Islet precursor cell (in vitro differentiated cells): ENCODE results near the gene FAM241B.

Experiments
- DNase-seq: peaks from one replicate; pipeline ENCODE4 v3.0.0-alpha.2; 2018

The FAM241B gene, protein sequence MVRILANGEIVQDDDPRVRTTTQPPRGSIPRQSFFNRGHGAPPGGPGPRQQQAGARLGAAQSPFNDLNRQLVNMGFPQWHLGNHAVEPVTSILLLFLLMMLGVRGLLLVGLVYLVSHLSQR

GRCh38 chr10:69629897-69630650 lies at the start of gene FAM241B:
FAM241B (plus strand) TSS chr10:69630247; CDS start chr10:69631744, 1,497 bp downstream.
- DNase-seq, result peak; percentile 89

- no peak for DNase-seq
Measured at GRCh38 chr10:69580435-69580834, 49.6 kb upstream of the FAM241B start.

DNA sequence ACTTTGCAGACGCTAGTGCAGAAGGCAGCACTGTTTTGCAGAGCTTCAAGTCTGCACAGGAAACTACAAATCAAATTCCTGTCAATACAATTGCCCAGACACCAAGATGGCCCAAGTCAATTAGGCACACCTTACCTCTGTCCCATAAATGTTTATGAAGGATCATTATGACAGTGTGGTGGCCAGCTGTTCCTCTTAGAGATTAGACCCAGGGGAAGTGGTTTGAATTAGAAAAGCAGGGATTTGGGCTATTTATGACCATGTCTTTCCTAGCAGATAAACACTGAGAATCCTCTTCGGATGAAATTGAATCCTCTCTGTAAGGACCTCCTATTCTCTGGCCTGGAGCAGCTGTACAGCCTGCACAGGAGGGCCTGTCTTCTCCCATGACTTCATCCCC lies 46.9 kb upstream of the FAM241B start:
- no peak for DNase-seq

GRCh38 chr10:69584624-69585023 lies 45.4 kb upstream of the FAM241B start:
- DNase-seq, result no peak

GRCh38 chr10:69588358-69588757 lies 41.7 kb upstream of the FAM241B start:
- DNase-seq, result no peak

GRCh38 chr10:69600761-69601330 lies 29.2 kb upstream of the FAM241B start:
- DNase-seq, result no peak

DNA sequence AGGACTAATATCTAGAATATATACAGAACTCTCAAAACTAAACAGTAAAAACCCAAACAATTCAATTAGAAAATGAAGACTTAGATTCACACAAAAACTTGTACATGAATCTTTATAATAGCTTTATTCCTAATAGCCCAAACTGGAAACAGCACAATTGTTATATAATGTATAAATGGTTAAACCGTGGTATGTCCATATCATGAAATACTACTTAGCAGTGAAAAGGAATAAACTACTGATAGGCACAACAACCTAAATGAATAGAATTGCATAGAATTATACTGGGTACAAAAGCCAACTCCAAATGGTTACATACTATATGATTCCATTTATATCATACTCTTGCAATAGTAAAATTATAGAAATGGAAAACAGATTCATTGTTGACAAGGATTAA lies 21.0 kb upstream of the FAM241B start:
- no peak for DNase-seq

GRCh38 chr10:69612760-69613159 lies 17.3 kb upstream of the FAM241B start:
- DNase-seq, result no peak

GRCh38 chr10:69614130-69614529 lies 15.9 kb upstream of the FAM241B start:
- no peak for DNase-seq

DNA sequence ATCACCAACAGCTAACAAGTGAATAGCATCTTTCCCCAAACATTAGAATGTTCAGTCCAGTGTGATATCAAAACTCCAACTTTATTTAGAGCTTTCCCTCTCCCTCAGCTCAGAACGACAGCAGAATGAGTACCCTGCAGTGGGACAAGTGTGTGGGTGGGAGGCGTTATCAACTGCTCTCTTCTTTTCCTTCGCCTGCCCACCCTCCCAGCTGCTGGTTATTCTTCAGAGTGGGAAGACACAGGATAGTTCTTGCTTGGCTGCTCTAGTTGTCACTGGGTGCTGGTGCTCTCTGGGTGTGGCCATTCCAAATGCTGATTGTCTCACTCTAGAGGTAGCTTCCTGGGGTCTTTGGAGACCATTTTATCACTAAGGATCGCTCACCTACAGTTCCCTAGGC lies 13.7 kb upstream of the FAM241B start:
- DNase-seq, result no peak

DNA sequence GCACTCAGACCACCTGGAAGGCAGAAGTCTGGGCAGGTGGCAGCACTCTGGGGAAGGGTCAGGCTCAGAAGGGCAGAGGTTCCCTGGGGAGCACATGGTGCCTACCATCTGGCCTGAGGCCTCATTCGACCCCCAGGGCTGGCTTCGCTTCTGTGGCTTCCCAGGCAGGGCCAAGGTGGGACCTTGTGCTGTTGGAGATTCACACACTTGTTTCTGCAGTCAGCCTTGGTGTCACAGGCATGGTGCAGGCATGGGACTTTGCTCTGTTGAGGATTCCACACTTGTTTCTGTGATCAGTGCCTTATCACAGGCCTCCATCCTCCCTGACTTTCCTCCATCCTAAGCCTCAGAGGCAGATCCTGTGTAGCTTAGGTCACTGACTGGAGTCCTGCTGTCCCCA lies 11.3 kb upstream of the FAM241B start:
- no peak for DNase-seq

DNA sequence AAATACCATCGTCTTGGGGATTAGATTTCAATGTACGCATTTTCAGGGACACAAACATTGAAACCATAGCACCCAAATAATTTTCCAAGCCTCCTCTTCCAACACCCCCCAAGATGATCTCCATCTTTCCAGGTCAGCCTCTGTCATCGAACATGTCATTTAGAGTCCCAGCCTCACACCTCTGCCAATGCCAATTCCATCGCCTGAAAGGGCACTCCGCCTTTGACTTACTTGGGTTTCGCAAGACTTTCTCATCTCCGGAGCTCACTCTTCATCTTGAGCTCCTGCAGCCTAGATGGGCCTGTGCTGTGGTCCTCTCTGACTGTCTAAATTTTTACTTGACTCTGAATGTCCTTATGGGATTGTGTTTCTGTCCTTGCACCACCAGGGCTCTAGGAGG lies 10.4 kb upstream of the FAM241B start:
- DNase-seq, result no peak

DNA sequence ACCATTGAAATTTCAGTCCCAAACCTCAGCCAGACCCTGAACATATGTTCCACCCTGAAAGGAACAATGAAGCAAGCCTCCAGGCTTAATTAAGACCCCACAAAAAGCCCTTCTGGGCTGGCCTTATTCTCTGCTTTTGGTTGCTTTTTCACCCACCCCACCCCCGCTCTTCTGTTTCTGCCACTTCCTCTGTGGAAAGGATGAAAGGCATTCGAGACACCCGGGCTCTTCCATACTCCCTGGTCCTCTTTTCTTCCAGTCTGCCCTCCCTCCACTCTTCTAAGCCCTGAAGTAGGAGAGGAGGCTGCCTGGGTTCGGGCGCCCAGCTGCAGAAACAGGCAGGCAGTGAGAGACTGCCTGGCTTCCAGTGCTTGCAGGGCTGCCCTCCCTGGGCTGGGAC lies 9.4 kb upstream of the FAM241B start:
- DNase-seq, result no peak

GRCh38 chr10:69624245-69624786 lies 5.7 kb upstream of the FAM241B start:
- DNase-seq, result no peak

DNA sequence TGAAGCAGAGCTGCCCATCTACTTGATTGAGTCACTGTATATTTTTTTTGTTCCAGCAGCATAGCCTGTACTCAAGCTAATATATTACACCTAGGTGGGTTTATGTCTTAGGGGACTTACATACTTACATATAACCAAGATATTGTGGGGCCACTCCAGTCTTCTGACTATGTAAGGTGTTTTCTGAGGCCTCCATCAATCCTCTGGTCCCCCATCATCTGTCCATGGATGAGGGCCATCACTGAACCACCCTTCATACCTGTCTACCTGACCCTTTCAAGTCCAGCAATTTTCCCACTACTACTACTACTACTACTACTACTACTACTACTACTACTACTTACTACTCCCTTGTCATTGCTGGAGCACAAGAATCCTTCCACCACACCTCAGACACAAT lies 3.2 kb upstream of the FAM241B start:
- no peak for DNase-seq

GRCh38 chr10:69628891-69629290 lies 1.2 kb upstream of the FAM241B start:
- DNase-seq, result no peak

DNA sequence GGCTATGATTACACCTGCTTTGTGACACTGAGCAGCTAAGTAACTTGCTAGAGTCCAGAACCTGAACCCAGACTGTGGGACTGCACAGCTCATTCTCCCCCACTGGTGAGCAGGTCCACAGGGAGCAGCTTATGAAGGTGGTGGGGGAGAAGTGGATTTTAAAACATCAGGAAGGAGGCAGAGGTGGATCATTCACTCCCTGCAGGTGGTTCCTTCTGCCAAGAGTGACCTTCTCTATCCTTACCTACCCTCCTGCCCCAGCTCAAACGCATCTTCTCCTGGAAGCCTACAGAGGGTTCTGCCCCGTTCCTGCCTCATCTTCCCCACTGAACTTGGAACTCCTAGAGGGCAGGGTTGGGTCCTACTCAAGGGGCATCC lies 539 bp upstream of the FAM241B start:
- no peak for DNase-seq

- peak; percentile 55 for DNase-seq
Measured at GRCh38 chr10:69630651-69631400, 779 bp downstream of the FAM241B start.

DNA sequence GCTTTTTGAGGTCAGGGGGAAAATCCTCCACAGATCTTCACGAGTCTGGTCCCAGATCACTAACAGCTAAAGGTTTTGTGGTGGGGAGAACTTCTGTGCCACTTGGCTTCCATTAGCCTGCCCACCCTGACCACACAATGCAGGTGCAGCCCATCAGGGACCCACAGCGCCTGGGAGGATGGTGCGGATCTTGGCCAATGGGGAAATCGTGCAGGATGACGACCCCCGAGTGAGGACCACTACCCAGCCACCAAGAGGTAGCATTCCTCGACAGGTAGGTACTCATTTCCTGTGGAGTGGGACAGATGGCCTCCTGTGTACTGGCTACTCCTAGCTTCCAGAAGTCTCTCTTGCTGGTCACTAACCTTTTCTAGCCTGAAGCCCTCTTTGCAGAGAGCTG lies 1.5 kb downstream of the FAM241B start:
- DNase-seq, result peak; percentile 28

DNA sequence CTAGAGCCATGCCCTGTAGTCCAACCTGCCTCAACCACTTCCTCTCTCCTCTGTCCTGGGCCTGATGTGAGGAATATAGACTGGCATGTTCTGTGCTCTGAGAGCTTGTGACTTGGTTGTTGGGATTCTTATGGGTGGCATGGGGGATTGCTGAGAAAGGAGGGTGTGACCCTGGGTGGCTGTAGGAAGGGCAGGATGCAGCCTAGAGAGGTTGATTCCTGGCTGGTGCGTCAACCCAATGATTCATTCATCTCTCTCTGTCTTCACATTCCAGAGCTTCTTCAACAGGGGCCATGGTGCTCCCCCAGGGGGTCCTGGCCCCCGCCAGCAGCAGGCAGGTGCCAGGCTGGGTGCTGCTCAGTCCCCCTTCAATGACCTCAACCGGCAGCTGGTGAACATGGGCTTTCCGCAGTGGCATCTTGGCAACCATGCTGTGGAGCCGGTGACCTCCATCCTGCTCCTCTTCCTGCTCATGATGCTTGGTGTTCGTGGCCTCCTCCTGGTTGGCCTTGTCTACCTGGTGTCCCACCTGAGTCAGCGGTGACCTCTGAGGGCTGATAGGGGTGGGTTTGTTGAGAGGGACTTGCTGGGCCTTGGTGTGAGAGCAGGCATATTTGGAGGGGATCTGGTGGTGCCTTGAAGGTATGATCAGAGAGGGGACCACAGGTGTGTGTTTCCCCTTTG lies 2.6 kb downstream of the FAM241B start:
- DNase-seq, result peak; percentile 25

DNA sequence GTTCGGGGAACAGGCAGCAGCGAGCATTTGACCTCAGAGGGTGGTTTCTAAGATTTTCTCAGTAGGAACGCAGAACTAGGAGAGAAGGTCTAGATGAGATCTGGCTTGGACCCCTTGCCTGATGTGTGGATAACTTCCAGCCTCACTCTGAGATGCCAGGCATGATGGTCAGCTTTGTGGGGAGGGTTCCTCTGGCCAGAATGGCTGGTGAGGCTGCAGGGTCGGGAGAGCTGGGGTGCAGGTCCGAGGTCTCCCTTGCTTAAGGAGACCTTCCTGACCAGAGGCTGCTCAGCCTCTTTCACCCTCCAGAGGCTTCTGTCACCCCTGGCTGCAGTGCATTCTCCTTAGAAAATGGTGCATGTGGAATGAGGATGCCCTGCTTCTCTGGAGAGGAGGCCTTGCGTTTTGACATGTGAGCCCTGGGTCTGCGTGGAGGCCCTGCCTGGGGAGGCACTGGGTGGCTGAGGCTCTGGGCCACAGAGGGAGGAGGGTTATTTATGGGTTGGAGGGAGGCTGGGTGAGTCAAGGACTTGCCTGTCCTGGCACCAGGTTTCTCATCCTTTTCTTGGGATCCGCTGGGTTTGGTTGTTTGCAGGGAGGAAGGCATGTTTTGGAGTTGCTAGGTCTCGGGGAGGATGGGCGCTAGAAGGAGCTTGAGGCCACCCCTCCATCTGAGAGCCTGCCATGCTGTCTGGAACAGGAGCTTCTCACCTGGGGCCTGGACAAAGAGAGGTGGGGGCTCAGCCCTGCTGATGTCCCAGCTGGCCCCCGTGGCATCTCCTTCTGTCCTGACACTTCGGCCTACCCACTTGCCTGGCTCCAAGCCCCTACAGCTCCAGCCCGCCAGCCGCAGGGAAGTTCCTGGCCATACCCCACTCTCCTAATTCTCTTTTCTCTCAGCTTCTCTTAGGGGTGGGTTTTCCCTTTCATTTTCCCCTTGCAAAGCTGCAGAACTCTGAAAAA lies 3.9 kb downstream of the FAM241B start:
- DNase-seq, result peak; percentile 34
